PC-3 (cell line): Measurements from ENCODE around the gene DELE1. TPM values are rescaled to one million over a fixed set of nuclear protein-coding genes. Genes with fewer than 3 reads are reported as not detected.
"Not testable (repeated sequence)": the region's sequence is repeated elsewhere in the genome, so short reads cannot be mapped to it uniquely, and the experiment has no call there.

Source experiments
- ATAC-seq: fragments of 200-7000 bp; cut with Tn5 transposase; 2 replicates; pipeline ENCODE4 v1.9.1; 2020; ENCODE audit warnings: mild to moderate bottlenecking, moderate library complexity
- BruUV-seq: library from RNA; stranded (reverse); fragments of 400-500 nt; replicated peaks from 2 replicates; lab custom pipeline; 2021; lab: Mats Ljungman, UMichigan
- CTCF ChIA-PET: fragments of 300-600 bp; sonication (Branson Sonifier 250); formaldehyde crosslinking; loops from one replicate; lab custom pipeline; 2022; ENCODE audit warnings: antibody characterized with exemption; lab: Charles Lee
- POLR2A ChIA-PET: fragments of 300-600 bp; sonication (Branson Sonifier 250); formaldehyde crosslinking; loops from one replicate; lab custom pipeline; 2022; ENCODE audit warnings: antibody characterized with exemption; ENCODE audit not compliant: unreplicated experiment; lab: Charles Lee
- DNase-seq: peaks from one replicate; pipeline ENCODE4 v3.0.0-alpha.2; 2015
- H2AFZ ChIP-seq: fragments of 300-600 bp; sonication (generic); 2 replicates; pipeline ENCODE4 v1.6.0; 2016; ENCODE audit warnings: antibody characterized with exemption, low read length
- H3F3A ChIP-seq: fragments of 300-600 bp; sonication (generic); one replicate; pipeline ENCODE4 v1.6.0; 2017; ENCODE audit warnings: antibody characterized with exemption, low read length, control low read depth, mild to moderate bottlenecking; ENCODE audit not compliant: unreplicated experiment
- H3K27ac ChIP-seq: fragments of 300-600 bp; sonication (generic); 2 replicates; pipeline ENCODE4 v1.5.1; 2016; ENCODE audit warnings: mild to moderate bottlenecking, low read length
- H3K27me3 ChIP-seq: fragments of 300-600 bp; sonication (generic); 2 replicates; pipeline ENCODE4 v1.6.1; 2016; ENCODE audit warnings: low read length, mixed read lengths
- H3K36me3 ChIP-seq: fragments of 300-600 bp; sonication (generic); 2 replicates; pipeline ENCODE4 v1.6.1; 2016; ENCODE audit warnings: low read depth, mixed run types, low read length, mixed read lengths
- H3K4me1 ChIP-seq: fragments of 300-600 bp; sonication (generic); 2 replicates; pipeline ENCODE4 v1.5.1; 2016; ENCODE audit warnings: low read length; ENCODE audit not compliant: insufficient read depth
- H3K4me2 ChIP-seq: fragments of 300-600 bp; sonication (generic); 2 replicates; pipeline ENCODE4 v1.6.0; 2016; ENCODE audit warnings: low read length
- H3K4me3 ChIP-seq: fragments of 300-600 bp; sonication (generic); 2 replicates; pipeline ENCODE4 v1.5.1; 2016; ENCODE audit warnings: mild to moderate bottlenecking, low read length, mixed read lengths
- H3K79me2 ChIP-seq: fragments of 300-600 bp; sonication (generic); 2 replicates; pipeline ENCODE4 v1.6.1; 2017; ENCODE audit warnings: low read length, mixed read lengths
- H3K9ac ChIP-seq: fragments of 300-600 bp; sonication (generic); 2 replicates; pipeline ENCODE4 v1.6.0; 2016; ENCODE audit warnings: mild to moderate bottlenecking, low read length
- H3K9me2 ChIP-seq: fragments of 300-600 bp; sonication (generic); replicated peaks from 2 replicates; pipeline ENCODE4 v1.6.1; 2016; ENCODE audit warnings: mixed run types, low read length, mixed read lengths
- H3K9me3 ChIP-seq: fragments of 300-600 bp; sonication (generic); 2 replicates; pipeline ENCODE4 v1.6.1; 2016; ENCODE audit warnings: low read length, mixed read lengths
- H4K20me1 ChIP-seq: fragments of 300-600 bp; sonication (generic); 2 replicates; pipeline ENCODE4 v1.6.1; 2016; ENCODE audit warnings: low read length, mixed read lengths
- EZH2 ChIP-seq: fragments of 300-600 bp; sonication (generic); IDR thresholded peaks from one replicate; pipeline ENCODE4 v1.6.1; 2017; ENCODE audit warnings: antibody characterized with exemption, mild to moderate bottlenecking, low read length; ENCODE audit not compliant: unreplicated experiment
- EZH2phosphoT487 ChIP-seq: fragments of 300-600 bp; sonication (generic); IDR thresholded peaks from 2 replicates; pipeline ENCODE4 v1.6.1; 2018; ENCODE audit warnings: mild to moderate bottlenecking, antibody characterized with exemption, low read length, borderline replicate concordance
- intact Hi-C: fragments of 100-400 bp; cut with micrococcal nuclease; formaldehyde crosslinking; loops from 2 replicates; pipeline ENCODE4 v1.9.0; 2023
- total RNA-seq: library from RNA; depleted of rRNA; stranded (reverse); fragments of >200 nt; gene quantifications from 2 replicates; pipeline ENCODE4 v1.2.3, GENCODE V29; 2014
- TF ChIP-seq, protein P1 (sequence below): fragments of 300-600 bp; sonication (generic); conservative IDR thresholded peaks from 2 replicates; pipeline ENCODE4 v1.5.1; 2017; ENCODE audit warnings: antibody characterized with exemption, low read depth, mild to moderate bottlenecking, low read length

Gene DELE1
- total RNA-seq, 1 experiment from 2014 or later: 46.6 TPM

GRCh38 chr5:141919218-141920119 lies 4.2 kb upstream of the DELE1 start:
- H3K79me2 ChIP-seq: peaks cover 13% of the 10 kb centered on the region
- DNase-seq: no peak
- no peaks in the 10 kb centered on the region for H3K36me3 ChIP-seq
- ChIA-PET POLR2A (interaction anchor here (0.7 kb wide), 1 partner anchor 702 kb away, joined by 3 read pairs; no protein-coding TSS in a partner anchor), CTCF (no interaction called here)
- intact Hi-C loops: no loop called here
- no TSS peak for BruUV-seq
- H3K27me3 ChIP-seq: no peaks in the 10 kb centered on the region
- no peaks in the 10 kb centered on the region for H3K9me2 ChIP-seq
- no peak overlapping the region for H3K4me2 ChIP-seq
- no peak overlapping the region for H3K4me3 ChIP-seq
- no peaks in the 10 kb centered on the region for H4K20me1 ChIP-seq
- no peaks in the 10 kb centered on the region for H3F3A ChIP-seq
- ATAC-seq: no peak
- peaks cover 6% of the 10 kb centered on the region; the same call in 1 of the 2 replicates for H3K4me1 ChIP-seq
- no peak for TF ChIP-seq EZH2
- TF ChIP-seq, protein P1, sequence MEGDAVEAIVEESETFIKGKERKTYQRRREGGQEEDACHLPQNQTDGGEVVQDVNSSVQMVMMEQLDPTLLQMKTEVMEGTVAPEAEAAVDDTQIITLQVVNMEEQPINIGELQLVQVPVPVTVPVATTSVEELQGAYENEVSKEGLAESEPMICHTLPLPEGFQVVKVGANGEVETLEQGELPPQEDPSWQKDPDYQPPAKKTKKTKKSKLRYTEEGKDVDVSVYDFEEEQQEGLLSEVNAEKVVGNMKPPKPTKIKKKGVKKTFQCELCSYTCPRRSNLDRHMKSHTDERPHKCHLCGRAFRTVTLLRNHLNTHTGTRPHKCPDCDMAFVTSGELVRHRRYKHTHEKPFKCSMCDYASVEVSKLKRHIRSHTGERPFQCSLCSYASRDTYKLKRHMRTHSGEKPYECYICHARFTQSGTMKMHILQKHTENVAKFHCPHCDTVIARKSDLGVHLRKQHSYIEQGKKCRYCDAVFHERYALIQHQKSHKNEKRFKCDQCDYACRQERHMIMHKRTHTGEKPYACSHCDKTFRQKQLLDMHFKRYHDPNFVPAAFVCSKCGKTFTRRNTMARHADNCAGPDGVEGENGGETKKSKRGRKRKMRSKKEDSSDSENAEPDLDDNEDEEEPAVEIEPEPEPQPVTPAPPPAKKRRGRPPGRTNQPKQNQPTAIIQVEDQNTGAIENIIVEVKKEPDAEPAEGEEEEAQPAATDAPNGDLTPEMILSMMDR: no peak
- TF ChIP-seq EZH2phosphoT487: no peak
- no peak overlapping the region for H3K27ac ChIP-seq
- no peak overlapping the region for H2AFZ ChIP-seq
- no peaks in the 10 kb centered on the region for H3K9me3 ChIP-seq
- H3K9ac ChIP-seq: no peak overlapping the region

DNA sequence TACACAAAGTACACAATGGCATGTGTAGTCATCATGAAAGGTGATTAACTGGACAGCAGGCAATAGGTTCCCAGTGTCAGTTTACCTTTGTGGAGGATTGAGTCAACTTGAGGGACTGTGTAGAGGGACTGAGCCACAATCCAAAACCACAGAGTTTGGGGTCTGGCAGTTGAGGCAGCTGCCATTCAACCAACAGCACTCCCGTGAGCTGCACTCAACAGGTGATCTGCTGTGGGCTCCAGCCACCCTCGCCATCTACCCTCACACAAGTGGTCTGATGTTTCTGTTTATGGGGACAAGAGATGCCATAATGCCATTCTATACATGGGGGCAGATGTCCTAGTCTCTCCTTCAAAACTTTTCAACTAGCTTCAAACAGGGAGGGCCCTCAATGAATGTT lies 2.9 kb upstream of the DELE1 start:
- Histone ChIP-seq H3K4me1 (peaks cover 8% of the 10 kb centered on the region; the same call in 1 of the 2 replicates), H4K20me1 (no peaks in the 10 kb centered on the region), H3K36me3 (0 out of 2 replicates have a peak, but pooled peaks cover 3% of the 10 kb centered on the region), H3K4me2 (no peak overlapping the region), H3K9ac (no peak overlapping the region), H3K79me2 (peaks cover 20% of the 10 kb centered on the region), H3K4me3 (no peak overlapping the region), H2AFZ (no peak overlapping the region), H3K9me3 (no peaks in the 10 kb centered on the region), H3K27me3 (no peaks in the 10 kb centered on the region), H3K9me2 (no peaks in the 10 kb centered on the region), H3K27ac (no peak overlapping the region), H3F3A (no peaks in the 10 kb centered on the region)
- TF ChIP-seq EZH2phosphoT487 (no peak), EZH2 (no peak)
- TF ChIP-seq, protein P1: no peak
- no TSS peak for BruUV-seq
- intact Hi-C loops: no loop called here
- ChIA-PET POLR2A (no interaction called here), CTCF (no interaction called here)
- DNase-seq: no peak
- ATAC-seq: no peak

GRCh38 chr5:141922827-141923447 lies 734 bp upstream of the DELE1 start:
- CTCF ChIA-PET: interaction anchor here (0.5 to 0.9 kb wide), 2 partner anchors 33 to 38 kb away, joined by 3 to 9 read pairs; no protein-coding TSS in a partner anchor
- H3K4me1 ChIP-seq, H3F3A ChIP-seq, H3K9me2 ChIP-seq, H4K20me1 ChIP-seq, BruUV-seq, DNase-seq, intact Hi-C loops, H3K9me3 ChIP-seq, H3K27me3 ChIP-seq: not testable (repeated sequence)
- Histone ChIP-seq H3K36me3 (peaks cover 10% of the 10 kb centered on the region), H3K4me3 (peak overlapping the region; percentile 88), H2AFZ (peak overlapping the region; percentile 90), H3K9ac (peak overlapping the region; percentile 90), H3K4me2 (peak overlapping the region; percentile 89), H3K79me2 (peaks cover 27% of the 10 kb centered on the region), H3K27ac (peak overlapping the region; percentile 90)
- peak; percentile 7 for ATAC-seq
- POLR2A ChIA-PET: interaction anchor here (0.6 to 1.0 kb wide), 6 partner anchors 44 to 665 kb away, joined by 3 to 13 read pairs (median 4); partner anchors contain the start of genes PCDH1 and RNF14
